Activated T-cell treated with anti-CD3 and anti-CD28 coated beads, Interleukin-2, amount 50 U/mL, for 4 hours (primary cell): ENCODE results near the gene STYK1. TPM values are rescaled to one million over a fixed set of nuclear protein-coding genes. Genes with fewer than 3 reads are reported as not detected.
"Not testable (repeated sequence)": the region's sequence is repeated elsewhere in the genome, so short reads cannot be mapped to it uniquely, and the experiment has no call there.

ENCODE experiments used
- ATAC-seq, 2 donors: fragments of 200-7000 bp; cut with Tn5 transposase; one replicate each; pipeline ENCODE4 v1.10.0; 2021
- DNase-seq: peaks from one replicate; pipeline ENCODE4 v3.0.0-alpha.2; 2020
- H3K27me3 Mint-ChIP-seq: one replicate; pipeline ENCODE4 v1.8.0; 2021; ENCODE audit warnings: low read depth, mixed read lengths
- H3K36me3 Mint-ChIP-seq: one replicate; pipeline ENCODE4 v1.8.0; 2022; ENCODE audit warnings: mixed read lengths; ENCODE audit not compliant: insufficient read depth
- H3K4me1 Mint-ChIP-seq: one replicate; pipeline ENCODE4 v1.8.0; 2021; ENCODE audit warnings: low read depth, mixed read lengths
- H3K4me3 Mint-ChIP-seq: one replicate; pipeline ENCODE4 v1.8.0; 2021; ENCODE audit warnings: mild to moderate bottlenecking, moderate library complexity, mixed read lengths
- H3K9me3 Mint-ChIP-seq: one replicate; pipeline ENCODE4 v1.8.0; 2021; ENCODE audit warnings: mixed read lengths
- total RNA-seq, 3 donors: library from RNA; stranded (reverse); gene quantifications; one replicate each; pipeline ENCODE4 v1.2.1, GENCODE V29; 2021

The STYK1 gene
- total RNA-seq, 3 donors from 2014 or later = 0.25 to 0.33 (median 0.32) TPM

- peaks cover 29% of the 10 kb centered on the region for H3K27me3 Mint-ChIP-seq
- no peak for ATAC-seq
- no peaks in the 10 kb centered on the region for H3K36me3 Mint-ChIP-seq
- H3K9me3 Mint-ChIP-seq = no peaks in the 10 kb centered on the region
- no peak overlapping the region for H3K4me3 Mint-ChIP-seq
- DNase-seq = no peak
- H3K4me1 Mint-ChIP-seq = no peaks in the 10 kb centered on the region
Measured at GRCh38 chr12:10621278-10621677, 52.6 kb downstream of the STYK1 start.

GRCh38 chr12:10620078-10620779 lies 53.6 kb downstream of the STYK1 start:
- DNase-seq (no peak), ATAC-seq (no peak)
- peaks cover under 1% of the 10 kb centered on the region for H3K4me1 Mint-ChIP-seq
- H3K36me3 Mint-ChIP-seq = no peaks in the 10 kb centered on the region
- no peak overlapping the region for H3K4me3 Mint-ChIP-seq
- peaks cover 26% of the 10 kb centered on the region for H3K27me3 Mint-ChIP-seq
- H3K9me3 Mint-ChIP-seq = no peaks in the 10 kb centered on the region

- Mint-ChIP-seq H3K9me3 (no peaks in the 10 kb centered on the region), H3K36me3 (no peaks in the 10 kb centered on the region), H3K27me3 (peaks cover 26% of the 10 kb centered on the region), H3K4me3 (no peak overlapping the region), H3K4me1 (peaks cover 8% of the 10 kb centered on the region)
- DNase-seq (no peak), ATAC-seq (no peak)
Measured at GRCh38 chr12:10618338-10618987, 55.4 kb downstream of the STYK1 start.

- no peak for ATAC-seq
- peaks cover 2% of the 10 kb centered on the region for H3K36me3 Mint-ChIP-seq
- peaks cover 26% of the 10 kb centered on the region for H3K27me3 Mint-ChIP-seq
- DNase-seq = no peak
- no peaks in the 10 kb centered on the region for H3K9me3 Mint-ChIP-seq
- peaks cover 12% of the 10 kb centered on the region for H3K4me1 Mint-ChIP-seq
- H3K4me3 Mint-ChIP-seq = no peak overlapping the region
Measured at GRCh38 chr12:10617863-10618262, 56.0 kb downstream of the STYK1 start.

- H3K4me1 Mint-ChIP-seq = peaks cover 25% of the 10 kb centered on the region
- no peak overlapping the region for H3K4me3 Mint-ChIP-seq
Measured at GRCh38 chr12:10615532-10615931, 58.3 kb downstream of the STYK1 start.

GRCh38 chr12:10614056-10614370 lies 59.8 kb downstream of the STYK1 start:
- DNase-seq (no peak), ATAC-seq (peak in 1 of 2 donors; percentile 61)
- Mint-ChIP-seq H3K4me1 (peaks cover 25% of the 10 kb centered on the region), H3K36me3 (peaks cover 20% of the 10 kb centered on the region), H3K27me3 (peaks cover 7% of the 10 kb centered on the region), H3K9me3 (no peaks in the 10 kb centered on the region), H3K4me3 (peak overlapping the region; percentile 100)

More at GRCh38 chr12:10615532-10615931, 58.3 kb downstream of the STYK1 start:
- peaks cover 18% of the 10 kb centered on the region for H3K27me3 Mint-ChIP-seq
- no peaks in the 10 kb centered on the region for H3K9me3 Mint-ChIP-seq
- ATAC-seq = no peak
- H3K36me3 Mint-ChIP-seq = peaks cover 8% of the 10 kb centered on the region
- no peak for DNase-seq

- Mint-ChIP-seq H3K4me1 (peaks cover 25% of the 10 kb centered on the region), H3K9me3 (no peaks in the 10 kb centered on the region), H3K27me3 (peaks cover 6% of the 10 kb centered on the region), H3K4me3 (peak within 1 kb of the TSS; percentile 100), H3K36me3 (peaks cover 20% of the 10 kb centered on the region)
- peak; percentile 95 to 97 for ATAC-seq
- DNase-seq = peak; percentile 99
Measured at GRCh38 chr12:10613349-10614055, 60.4 kb downstream of the STYK1 start, which contains the start of gene MAGOHB. TSS of gene MAGOHB (minus strand) at chr12:10613609. CDS start at chr12:10613532, 77 bp downstream.

GRCh38 chr12:10612984-10613348 lies 60.9 kb downstream of the STYK1 start:
- ATAC-seq (peak in 1 of 2 donors; percentile 3), DNase-seq (no peak)
- Mint-ChIP-seq H3K27me3 (peaks cover 4% of the 10 kb centered on the region), H3K4me3 (peak overlapping the region; percentile 100), H3K4me1 (peaks cover 25% of the 10 kb centered on the region), H3K36me3 (peaks cover 20% of the 10 kb centered on the region), H3K9me3 (no peaks in the 10 kb centered on the region)

GRCh38 chr12:10612110-10612509 lies 61.7 kb downstream of the STYK1 start:
- DNase-seq (no peak), ATAC-seq (no peak)
- Mint-ChIP-seq H3K9me3 (no peaks in the 10 kb centered on the region), H3K36me3 (peaks cover 24% of the 10 kb centered on the region), H3K4me1 (peaks cover 25% of the 10 kb centered on the region), H3K27me3 (no peaks in the 10 kb centered on the region), H3K4me3 (peak overlapping the region; percentile 100)

- H3K4me3 Mint-ChIP-seq = peak overlapping the region; percentile 100
- H3K27me3 Mint-ChIP-seq, H3K9me3 Mint-ChIP-seq, DNase-seq, ATAC-seq: not testable (repeated sequence)
- H3K36me3 Mint-ChIP-seq = peaks cover 26% of the 10 kb centered on the region
- peaks cover 25% of the 10 kb centered on the region for H3K4me1 Mint-ChIP-seq
Measured at GRCh38 chr12:10611258-10611657, 62.6 kb downstream of the STYK1 start.

- no peaks in the 10 kb centered on the region for H3K27me3 Mint-ChIP-seq
- no peak for DNase-seq
- H3K4me1 Mint-ChIP-seq = peaks cover 24% of the 10 kb centered on the region
- H3K9me3 Mint-ChIP-seq = no peaks in the 10 kb centered on the region
- no peak overlapping the region for H3K4me3 Mint-ChIP-seq
- ATAC-seq = no peak
- H3K36me3 Mint-ChIP-seq = peaks cover 30% of the 10 kb centered on the region
Measured at GRCh38 chr12:10610188-10610587, 63.7 kb downstream of the STYK1 start.

- Mint-ChIP-seq H3K4me3 (no peak overlapping the region), H3K36me3 (peaks cover 39% of the 10 kb centered on the region), H3K9me3 (no peaks in the 10 kb centered on the region), H3K4me1 (peaks cover 14% of the 10 kb centered on the region), H3K27me3 (no peaks in the 10 kb centered on the region)
- DNase-seq (no peak), ATAC-seq (no peak)
Measured at GRCh38 chr12:10607885-10608458, 65.9 kb downstream of the STYK1 start.

GRCh38 chr12:10601860-10602259 lies 72.0 kb downstream of the STYK1 start:
- DNase-seq (no peak), ATAC-seq (no peak)
- Mint-ChIP-seq H3K4me3 (no peak overlapping the region), H3K36me3 (peaks cover 26% of the 10 kb centered on the region), H3K27me3 (no peaks in the 10 kb centered on the region), H3K9me3 (no peaks in the 10 kb centered on the region), H3K4me1 (peaks cover 6% of the 10 kb centered on the region)

- Mint-ChIP-seq H3K4me3 (no peak overlapping the region), H3K4me1 (peaks cover 6% of the 10 kb centered on the region), H3K27me3 (no peaks in the 10 kb centered on the region), H3K9me3 (no peaks in the 10 kb centered on the region), H3K36me3 (peaks cover 34% of the 10 kb centered on the region)
- DNase-seq (no peak), ATAC-seq (no peak)
Measured at GRCh38 chr12:10600988-10601387, 72.9 kb downstream of the STYK1 start.
